NB4 (cell line): ENCODE data around the gene RNF13.

Experiments
- CTCF ChIP-seq: IDR thresholded peaks from one replicate; pipeline ENCODE4 v1.5.1; 2012; ENCODE audit warnings: low read depth, low read length
- MAX ChIP-seq: IDR thresholded peaks from 2 replicates; pipeline ENCODE4 v1.6.1; 2011; ENCODE audit warnings: low read depth, low read length
- MYC ChIP-seq: IDR thresholded peaks from 2 replicates; pipeline ENCODE4 v1.6.1; 2011; ENCODE audit warnings: low read depth, low read length
- POLR2A ChIP-seq: IDR thresholded peaks from 2 replicates; pipeline ENCODE4 v1.6.1; 2011; ENCODE audit warnings: mild to moderate bottlenecking; ENCODE audit not compliant: insufficient read length; ENCODE audit errors: extremely low read depth

GRCh38 chr3:149839896-149840295 is 26.9 kb downstream of the RNF13 start:
- TF ChIP-seq CTCF (no peak), POLR2A (no peak), MAX (no peak), MYC (no peak)
